Trophoblast cell (in vitro differentiated cells and primary cell): ENCODE data around the gene IMPDH2.

Experiments
- DNase-seq, 2 donors: peaks; one replicate each; pipeline ENCODE4 v3.0.0-alpha.2; 2016
- H2AFZ ChIP-seq: 2 replicates; pipeline ENCODE4 v1.6.1; 2013; ENCODE audit warnings: low read length, moderate library complexity, mild to moderate bottlenecking; ENCODE audit not compliant: insufficient read depth, poor library complexity
- H2AK5ac ChIP-seq: 2 replicates; pipeline ENCODE4 v1.6.1; 2013; ENCODE audit warnings: mild to moderate bottlenecking, low read length
- H2BK120ac ChIP-seq: 2 replicates; pipeline ENCODE4 v1.6.1; 2013; ENCODE audit warnings: low read length, mild to moderate bottlenecking, moderate library complexity; ENCODE audit not compliant: insufficient read depth, poor library complexity
- H2BK12ac ChIP-seq: 2 replicates; pipeline ENCODE4 v1.6.1; 2013; ENCODE audit warnings: mild to moderate bottlenecking, low read length, moderate library complexity
- H2BK5ac ChIP-seq: 2 replicates; pipeline ENCODE4 v1.6.1; 2013; ENCODE audit warnings: low read length, low read depth, moderate library complexity, mild to moderate bottlenecking; ENCODE audit not compliant: poor library complexity
- H3K14ac ChIP-seq: 2 replicates; pipeline ENCODE4 v1.6.1; 2013; ENCODE audit warnings: mild to moderate bottlenecking, low read length
- H3K18ac ChIP-seq: 2 replicates; pipeline ENCODE4 v1.6.1; 2013; ENCODE audit warnings: mild to moderate bottlenecking, low read length
- H3K23ac ChIP-seq: 2 replicates; pipeline ENCODE4 v1.6.1; 2013; ENCODE audit warnings: low read length
- H3K27ac ChIP-seq: 2 replicates; pipeline ENCODE4 v1.5.1; 2013; ENCODE audit warnings: low read depth, mild to moderate bottlenecking, inconsistent platforms, low read length, moderate library complexity
- H3K27me3 ChIP-seq: 2 replicates; pipeline ENCODE4 v1.6.1; 2013; ENCODE audit warnings: inconsistent platforms, mild to moderate bottlenecking, low read length, moderate library complexity; ENCODE audit not compliant: insufficient read depth
- H3K36me3 ChIP-seq, 2 experiments: 1 replicate in 1 of 2; 2 replicates in 1 of 2; pipeline ENCODE4 v1.6.1; 2013; ENCODE audit warnings: low read length in 2 of 2, mild to moderate bottlenecking in 2 of 2, moderate library complexity in 1 of 2; ENCODE audit not compliant: insufficient read depth in 2 of 2, control insufficient read depth in 1 of 2
- H3K4ac ChIP-seq: 2 replicates; pipeline ENCODE4 v1.6.1; 2013; ENCODE audit warnings: low read depth, mild to moderate bottlenecking, low read length, moderate library complexity
- H3K4me1 ChIP-seq, 2 experiments: 1 replicate in 1 of 2; 2 replicates in 1 of 2; pipeline ENCODE4 v1.6.1; 2013; ENCODE audit warnings: low read length in 2 of 2, mild to moderate bottlenecking in 2 of 2, moderate library complexity in 1 of 2; ENCODE audit not compliant: insufficient read depth in 2 of 2, control insufficient read depth in 1 of 2
- H3K4me2 ChIP-seq: 2 replicates; pipeline ENCODE4 v1.6.1; 2013; ENCODE audit warnings: inconsistent platforms, mild to moderate bottlenecking, low read length, moderate library complexity
- H3K4me3 ChIP-seq: 2 replicates; pipeline ENCODE4 v1.5.1; 2013; ENCODE audit warnings: mild to moderate bottlenecking, low read depth, low read length, inconsistent platforms
- H3K79me1 ChIP-seq: one replicate; pipeline ENCODE4 v1.6.1; 2013; ENCODE audit warnings: low read length
- H3K79me2 ChIP-seq: 2 replicates; pipeline ENCODE4 v1.6.1; 2013; ENCODE audit warnings: low read length, mild to moderate bottlenecking; ENCODE audit not compliant: control insufficient read depth, insufficient read depth, poor library complexity
- H3K9ac ChIP-seq: 2 replicates; pipeline ENCODE4 v1.6.1; 2013; ENCODE audit warnings: mild to moderate bottlenecking, low read length
- H3K9me3 ChIP-seq: 2 replicates; pipeline ENCODE4 v1.6.1; 2013; ENCODE audit warnings: low read depth, mild to moderate bottlenecking, control low read depth, inconsistent platforms, low read length; ENCODE audit not compliant: insufficient read depth
- H4K12ac ChIP-seq: 2 replicates; pipeline ENCODE4 v1.6.1; 2013; ENCODE audit warnings: low read depth, mild to moderate bottlenecking, low read length, moderate library complexity
- H4K8ac ChIP-seq: 2 replicates; pipeline ENCODE4 v1.6.1; 2013; ENCODE audit warnings: low read depth, mild to moderate bottlenecking, low read length, moderate library complexity
- H4K91ac ChIP-seq: one replicate; pipeline ENCODE4 v1.6.1; 2013; ENCODE audit warnings: low read depth, mild to moderate bottlenecking, low read length, moderate library complexity
- WGBS: extraction: QIAGEN DNeasy Blood & Tissue Kit; methylation state at CpG from one replicate; pipeline ENCODE4 v1.1.7; 2013; ENCODE audit warnings: missing lambda C conversion rate; ENCODE audit not compliant: insufficient read length, insufficient coverage; ENCODE audit errors: extremely low coverage; 5-methylcytosine and 5-hydroxymethylcytosine counted together

The IMPDH2 gene

DNA sequence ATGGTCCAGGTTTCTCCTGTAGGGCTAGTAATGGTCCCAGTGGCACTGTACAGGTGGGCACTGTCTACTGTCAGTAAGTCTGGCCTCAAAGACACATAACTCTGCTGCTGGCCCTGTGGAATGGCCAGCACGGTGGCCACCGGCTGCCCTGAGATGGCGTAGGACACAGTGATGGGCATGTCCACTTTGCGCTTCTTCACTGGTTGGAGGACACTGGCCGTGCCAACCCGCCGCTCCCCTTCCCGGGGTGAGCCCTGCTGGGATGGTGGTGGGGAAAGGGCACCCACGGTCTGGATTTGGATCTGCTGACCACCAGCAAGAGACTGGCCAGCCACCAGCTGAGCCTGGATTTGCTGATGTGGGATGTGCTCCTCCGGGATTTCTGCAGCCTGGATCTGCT, 28.1 kb upstream of the IMPDH2 start:
- Histone ChIP-seq H4K12ac (no peak overlapping the region), H3K4me3 (no peak overlapping the region), H3K4me2 (no peak overlapping the region), H4K8ac (no peak overlapping the region), H3K23ac (no peak overlapping the region), H2BK12ac (no peak overlapping the region), H3K18ac (no peak overlapping the region), H3K79me2 (no peaks in the 10 kb centered on the region), H4K91ac (no peak overlapping the region), H3K9me3 (peaks cover 2% of the 10 kb centered on the region), H3K4me1 (no peaks in the 10 kb centered on the region), H3K9ac (no peak overlapping the region), H3K4ac (no peak overlapping the region), H2BK5ac (no peak overlapping the region), H3K14ac (no peak overlapping the region), H2BK120ac (no peak overlapping the region), H2AK5ac (no peak overlapping the region), H3K27me3 (no peaks in the 10 kb centered on the region), H2AFZ (no peak overlapping the region), H3K79me1 (no peaks in the 10 kb centered on the region), H3K36me3 (peaks cover 48 to 53% of the 10 kb centered on the region in 2 experiments), H3K27ac (no peak overlapping the region)
- no peak for DNase-seq
- WGBS = no CpG with 5 or more reads among the region's 10 CpGs

DNA sequence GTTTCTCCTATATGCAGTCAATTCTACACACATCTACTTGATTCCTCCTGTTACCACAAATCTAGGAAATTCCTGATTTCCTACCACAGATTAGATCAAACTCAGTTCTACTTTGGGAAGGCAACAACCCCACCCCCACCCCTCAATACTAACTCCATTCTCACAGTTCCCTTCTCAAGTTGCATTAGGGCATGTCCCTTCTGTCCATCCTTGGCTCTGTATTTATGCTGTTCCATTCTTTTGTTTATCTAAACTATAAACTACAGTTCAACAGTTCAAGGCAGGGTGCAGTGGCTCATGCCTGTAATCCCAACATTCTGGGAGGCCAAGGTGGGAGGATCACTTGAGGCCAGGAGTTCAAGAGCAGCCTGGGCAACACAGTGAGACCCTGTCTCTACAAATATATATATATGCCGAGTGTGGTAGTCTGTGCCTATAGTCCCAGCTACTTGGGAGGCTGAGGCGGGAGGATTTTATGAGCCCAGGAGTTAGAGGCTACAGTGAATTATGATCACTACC, 25.2 kb upstream of the IMPDH2 start:
- Histone ChIP-seq H3K4me3 (no peak overlapping the region), H3K4me1 (no peaks in the 10 kb centered on the region), H2AFZ (no peak overlapping the region), H2BK5ac (no peak overlapping the region), H3K9me3 (no peaks in the 10 kb centered on the region), H3K4ac (no peak overlapping the region), H3K23ac (no peak overlapping the region), H3K18ac (no peak overlapping the region), H3K27ac (no peak overlapping the region), H4K8ac (no peak overlapping the region), H3K4me2 (no peak overlapping the region), H3K79me1 (no peaks in the 10 kb centered on the region), H2BK12ac (no peak overlapping the region), H2BK120ac (no peak overlapping the region), H3K9ac (no peak overlapping the region), H3K27me3 (no peaks in the 10 kb centered on the region), H3K36me3 (peaks cover 31 to 47% of the 10 kb centered on the region in 2 experiments), H4K91ac (no peak overlapping the region), H4K12ac (no peak overlapping the region), H3K14ac (no peak overlapping the region), H3K79me2 (no peaks in the 10 kb centered on the region), H2AK5ac (no peak overlapping the region)
- no peak for DNase-seq
- no CpG with 5 or more reads among the region's 2 CpGs for WGBS

DNA sequence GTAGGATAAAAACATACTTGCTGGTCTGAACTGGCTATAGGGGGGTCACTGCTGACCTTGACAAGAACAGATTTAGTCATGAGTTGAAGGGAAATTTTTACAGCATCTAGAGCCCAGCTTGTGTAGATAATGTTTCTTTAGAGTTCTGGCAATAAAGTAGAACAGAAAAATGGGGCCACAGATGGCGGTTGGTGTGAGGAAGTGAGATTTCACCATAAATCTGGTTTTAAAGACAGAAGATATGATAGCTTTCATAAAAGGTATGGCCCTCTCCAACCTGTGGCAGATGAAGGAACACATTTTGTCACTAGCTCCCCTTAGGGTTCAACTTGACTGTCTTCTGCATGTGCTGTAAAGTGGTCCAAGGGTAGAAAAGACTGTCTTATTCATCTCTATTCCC, 24.3 kb upstream of the IMPDH2 start:
- no peak overlapping the region for H2AFZ ChIP-seq
- H3K14ac ChIP-seq = no peak overlapping the region
- H2BK12ac ChIP-seq = no peak overlapping the region
- H3K4me1 ChIP-seq = no peaks in the 10 kb centered on the region
- no peak overlapping the region for H3K4me2 ChIP-seq
- H4K91ac ChIP-seq = no peak overlapping the region
- no peak for DNase-seq
- no peak overlapping the region for H3K27ac ChIP-seq
- no peak overlapping the region for H3K4me3 ChIP-seq
- no peaks in the 10 kb centered on the region for H3K9me3 ChIP-seq
- H4K12ac ChIP-seq = no peak overlapping the region
- H3K79me2 ChIP-seq = no peaks in the 10 kb centered on the region
- H3K23ac ChIP-seq = no peak overlapping the region
- no peaks in the 10 kb centered on the region for H3K27me3 ChIP-seq
- H2BK120ac ChIP-seq = no peak overlapping the region
- no peaks in the 10 kb centered on the region for H3K79me1 ChIP-seq
- H3K4ac ChIP-seq = no peak overlapping the region
- no peak overlapping the region for H3K9ac ChIP-seq
- H3K18ac ChIP-seq = no peak overlapping the region
- H4K8ac ChIP-seq = no peak overlapping the region
- WGBS = no CpG with 5 or more reads among the region's 1 CpG
- H2BK5ac ChIP-seq = no peak overlapping the region
- H2AK5ac ChIP-seq = no peak overlapping the region
- H3K36me3 ChIP-seq = peaks cover 33 to 50% of the 10 kb centered on the region in 2 experiments

DNA sequence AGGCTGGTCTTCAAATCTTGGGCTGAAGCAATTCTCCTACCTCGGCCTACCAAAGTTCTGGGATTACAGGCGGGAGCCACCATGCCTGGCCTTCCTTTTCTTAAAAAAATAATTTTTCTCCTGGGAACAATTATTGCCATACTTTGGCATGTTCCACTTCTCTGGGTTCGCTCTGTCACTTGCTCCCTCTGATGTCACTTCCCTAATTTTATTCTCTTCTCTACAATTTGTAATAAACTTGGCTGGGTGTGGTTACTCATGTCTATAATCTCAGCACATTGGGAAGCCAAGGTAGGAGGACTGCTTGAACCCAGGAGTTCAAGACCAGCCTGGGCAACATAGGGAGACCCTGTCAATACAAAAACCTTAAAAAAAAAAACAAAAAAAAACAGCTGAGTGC, 6.1 kb upstream of the IMPDH2 start:
- no peak overlapping the region for H4K91ac ChIP-seq
- no peak overlapping the region for H2BK120ac ChIP-seq
- WGBS = no CpG with 5 or more reads among the region's 3 CpGs
- H3K9me3 ChIP-seq = peaks cover 1% of the 10 kb centered on the region
- H3K9ac ChIP-seq = no peak overlapping the region
- no peak overlapping the region for H3K4ac ChIP-seq
- H3K18ac ChIP-seq = no peak overlapping the region
- peaks cover 58 to 65% of the 10 kb centered on the region in 2 experiments for H3K36me3 ChIP-seq
- no peak overlapping the region for H2BK5ac ChIP-seq
- H2BK12ac ChIP-seq = no peak overlapping the region
- no peaks in the 10 kb centered on the region for H3K27me3 ChIP-seq
- H2AFZ ChIP-seq = no peak overlapping the region
- H3K23ac ChIP-seq = no peak overlapping the region
- no peak overlapping the region for H2AK5ac ChIP-seq
- H4K12ac ChIP-seq = no peak overlapping the region
- H3K14ac ChIP-seq = no peak overlapping the region
- H3K79me2 ChIP-seq = no peaks in the 10 kb centered on the region
- H3K79me1 ChIP-seq = no peaks in the 10 kb centered on the region
- H3K4me2 ChIP-seq = no peak overlapping the region
- DNase-seq = no peak
- H3K27ac ChIP-seq = no peak overlapping the region
- no peaks in the 10 kb centered on the region for H3K4me1 ChIP-seq
- H3K4me3 ChIP-seq = no peak overlapping the region
- no peak overlapping the region for H4K8ac ChIP-seq
